GM21528 (cell line): ENCODE results near the gene ACTR1A.
"Not testable (repeated sequence)": the region's sequence is repeated elsewhere in the genome, so short reads cannot be mapped to it uniquely, and the experiment has no call there.

ENCODE experiments used
- ATAC-seq: cut with Tn5 transposase; IDR thresholded peaks from one replicate; pipeline ENCODE4 v1.9.1; 2021; ENCODE audit warnings: mild to moderate bottlenecking, moderate library complexity; ENCODE audit not compliant: unreplicated experiment, low FRiP score

The ACTR1A gene

GRCh38 chr10:102502337-102503151 is at the start of gene ACTR1A:
Gene ACTR1A (minus strand): TSS chr10:102502712. CDS start chr10:102502647, 65 bp downstream.
- peak; percentile 59 for ATAC-seq

GRCh38 chr10:102550636-102551210 is 48.2 kb upstream of the ACTR1A start:
- ATAC-seq = no peak

GRCh38 chr10:102549549-102549948 is 47.0 kb upstream of the ACTR1A start:
- ATAC-seq = no peak

- ATAC-seq = no peak
Measured at GRCh38 chr10:102546606-102547320, 44.3 kb upstream of the ACTR1A start.

GRCh38 chr10:102545997-102546396 is 43.5 kb upstream of the ACTR1A start:
- ATAC-seq = no peak

GRCh38 chr10:102545265-102545871 is 42.9 kb upstream of the ACTR1A start:
- no peak for ATAC-seq

- ATAC-seq = no peak
Measured at GRCh38 chr10:102542800-102543418, 40.4 kb upstream of the ACTR1A start.

GRCh38 chr10:102540023-102540422 is 37.5 kb upstream of the ACTR1A start:
- ATAC-seq = no peak

GRCh38 chr10:102538811-102539210 is 36.3 kb upstream of the ACTR1A start:
- ATAC-seq = no peak

- ATAC-seq = no peak
Measured at GRCh38 chr10:102537948-102538347, 35.4 kb upstream of the ACTR1A start.

GRCh38 chr10:102537367-102537766 is 34.9 kb upstream of the ACTR1A start:
- ATAC-seq = no peak

- no peak for ATAC-seq
Measured at GRCh38 chr10:102535481-102536147, 33.1 kb upstream of the ACTR1A start.

GRCh38 chr10:102534966-102535365 is 32.5 kb upstream of the ACTR1A start:
- not testable (repeated sequence) for ATAC-seq

- no peak for ATAC-seq
Measured at GRCh38 chr10:102534333-102534732, 31.8 kb upstream of the ACTR1A start.

GRCh38 chr10:102527546-102527945 is 25.0 kb upstream of the ACTR1A start:
- no peak for ATAC-seq

- no peak for ATAC-seq
Measured at GRCh38 chr10:102524746-102525145, 22.2 kb upstream of the ACTR1A start.

GRCh38 chr10:102523250-102524029 is 20.9 kb upstream of the ACTR1A start:
- no peak for ATAC-seq

GRCh38 chr10:102522874-102523249 is 20.4 kb upstream of the ACTR1A start:
- no peak for ATAC-seq

GRCh38 chr10:102519246-102519825 is 16.8 kb upstream of the ACTR1A start:
- no peak for ATAC-seq
